ENCODE measurements around the gene RELB.
"Not testable (repeated sequence)": the region's sequence is repeated elsewhere in the genome, so short reads cannot be mapped to it uniquely, and the experiment has no call there.

RELB gene

DNA sequence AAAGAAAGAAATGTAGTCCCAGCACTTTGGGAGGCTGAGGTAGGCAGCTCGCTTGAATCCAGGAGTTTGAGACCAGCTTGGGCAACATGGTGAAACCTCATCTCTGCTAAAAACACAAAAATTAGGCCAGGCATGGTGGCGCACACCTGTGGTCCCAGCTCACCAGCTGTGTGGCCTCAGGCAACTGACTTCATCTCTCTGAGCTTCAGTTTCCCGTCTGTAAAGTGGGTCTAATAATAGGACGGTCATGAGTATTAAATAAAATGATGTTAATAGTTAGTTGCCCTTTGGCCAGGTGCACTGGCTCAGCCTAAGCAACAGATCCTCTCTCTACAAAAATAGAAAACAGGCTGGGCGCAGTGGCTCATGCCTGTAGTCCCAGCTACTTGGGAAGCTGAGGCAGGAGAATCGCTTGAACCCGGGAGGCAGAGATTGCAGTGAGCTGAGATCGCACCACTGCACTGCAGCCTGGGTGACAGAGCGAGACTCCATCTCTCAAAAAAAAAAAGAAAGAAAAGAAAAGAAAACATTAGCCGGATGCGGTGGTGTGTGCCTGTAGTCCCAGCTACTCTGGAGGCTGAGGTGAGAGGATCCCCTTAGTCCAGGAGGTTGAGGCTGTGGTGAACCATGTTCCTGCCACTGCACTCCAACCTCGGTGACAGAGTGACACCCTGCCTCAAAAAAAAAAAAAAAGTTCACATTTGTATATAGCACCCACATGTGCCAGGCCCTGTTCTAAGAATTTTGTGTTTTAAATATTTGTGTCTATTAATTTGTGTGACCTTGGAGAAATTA lies 1.9 kb upstream of the RELB start:
- H3K4me3 Mint-ChIP-seq, H3K36me3 Mint-ChIP-seq, H3K9me3 Mint-ChIP-seq, H3K27me3 Mint-ChIP-seq: not testable (repeated sequence)
- H3K27ac Mint-ChIP-seq, result peak overlapping the region; percentile 71
- H3K4me1 Mint-ChIP-seq, result peaks cover 14% of the 10 kb centered on the region

DNA sequence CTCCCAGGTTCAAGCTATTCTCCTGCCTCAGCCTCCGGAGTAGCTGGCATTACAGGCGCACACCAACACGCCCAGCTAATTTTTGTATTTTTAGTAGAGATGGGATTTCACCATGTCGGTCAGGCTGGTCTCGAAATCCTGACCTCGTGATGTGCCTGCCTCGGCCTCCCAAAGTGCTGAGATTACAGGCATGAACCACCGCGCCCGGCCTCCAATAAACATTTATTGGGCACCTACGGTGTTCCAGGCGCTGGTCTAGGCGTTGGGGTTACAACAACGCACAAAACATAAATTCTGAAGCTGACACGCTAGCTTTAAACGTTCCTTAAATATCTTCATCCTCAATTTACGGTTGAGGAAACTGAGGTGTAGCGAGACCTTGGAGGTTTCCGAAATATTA lies 599 bp upstream of the RELB start:
- not testable (repeated sequence) for H3K36me3 Mint-ChIP-seq, H3K27me3 Mint-ChIP-seq, H3K9me3 Mint-ChIP-seq
- peaks cover 14% of the 10 kb centered on the region for H3K4me1 Mint-ChIP-seq
- H3K27ac Mint-ChIP-seq, result peak overlapping the region; percentile 72
- H3K4me3 Mint-ChIP-seq, result peak overlapping the region; percentile 64

DNA sequence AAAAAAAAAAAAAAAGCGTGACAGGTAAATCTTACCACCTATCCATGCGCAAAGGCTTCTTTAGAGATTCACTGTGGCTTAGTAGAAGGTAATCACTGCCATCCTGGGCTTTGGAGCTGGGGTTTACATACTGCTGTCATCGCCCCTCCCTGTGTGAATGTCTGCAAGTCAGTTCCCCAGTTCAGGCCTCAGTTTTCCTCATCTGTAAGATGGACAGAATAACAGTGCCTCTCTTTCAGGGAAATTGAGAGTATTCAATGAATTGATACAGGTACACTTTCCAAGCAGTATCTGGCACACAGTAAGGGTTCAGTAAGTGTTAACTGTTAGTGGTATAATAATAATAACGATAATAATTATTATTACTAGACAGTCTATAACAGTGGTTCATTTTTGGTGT lies 2.2 kb downstream of the RELB start:
- peak overlapping the region; percentile 55 for H3K4me3 Mint-ChIP-seq
- peaks cover 10% of the 10 kb centered on the region for H3K36me3 Mint-ChIP-seq
- H3K9me3 Mint-ChIP-seq, result no peaks in the 10 kb centered on the region
- H3K4me1 Mint-ChIP-seq, result peaks cover 18% of the 10 kb centered on the region
- no peak overlapping the region for H3K27ac Mint-ChIP-seq
- H3K27me3 Mint-ChIP-seq, result no peaks in the 10 kb centered on the region

DNA sequence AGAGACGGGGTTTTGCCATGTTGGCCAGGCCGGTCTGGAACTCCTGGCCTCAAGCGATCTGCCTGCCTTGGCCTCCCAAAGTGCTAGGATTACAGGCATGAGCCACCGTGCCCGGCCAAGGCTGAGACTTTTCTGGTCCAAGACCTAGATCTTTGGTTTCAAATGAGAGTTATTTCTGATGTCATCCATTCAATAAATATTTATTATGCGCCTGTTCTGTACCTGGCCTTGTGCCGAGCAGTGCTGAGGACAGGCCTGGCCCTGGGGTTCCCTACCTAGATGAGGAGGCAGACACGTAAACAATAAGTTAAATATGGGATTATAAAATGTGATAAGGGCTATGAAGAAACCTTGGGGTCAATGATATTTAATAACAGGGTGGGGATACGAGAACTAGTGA lies 4.5 kb downstream of the RELB start:
- H3K4me1 Mint-ChIP-seq, result peaks cover 13% of the 10 kb centered on the region
- no peaks in the 10 kb centered on the region for H3K27me3 Mint-ChIP-seq
- H3K4me3 Mint-ChIP-seq, result no peak overlapping the region
- peaks cover 15% of the 10 kb centered on the region for H3K36me3 Mint-ChIP-seq
- H3K9me3 Mint-ChIP-seq, result no peaks in the 10 kb centered on the region
- H3K27ac Mint-ChIP-seq, result no peak overlapping the region

DNA sequence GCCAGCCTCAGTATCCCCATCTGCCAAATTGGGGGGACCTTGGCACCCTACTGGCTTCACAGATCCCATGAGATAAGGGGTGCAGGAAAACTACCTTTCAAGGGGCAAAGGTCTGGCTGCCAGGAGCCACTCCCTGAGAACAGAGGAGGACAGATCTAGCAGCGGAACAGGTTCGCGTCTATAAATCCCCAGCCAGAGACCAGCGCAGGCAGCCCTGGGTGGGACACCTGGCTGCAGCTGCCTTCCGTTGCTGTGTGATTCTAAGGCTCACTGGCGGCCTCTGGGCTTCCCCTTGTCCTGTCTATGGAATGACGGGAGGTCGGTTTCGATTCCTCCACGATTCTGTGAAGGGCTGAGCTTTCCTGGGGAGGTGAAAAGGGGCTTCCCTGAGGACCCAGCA lies 7.3 kb downstream of the RELB start:
- H3K4me3 Mint-ChIP-seq, result no peak overlapping the region
- no peaks in the 10 kb centered on the region for H3K9me3 Mint-ChIP-seq
- peaks cover 4% of the 10 kb centered on the region for H3K4me1 Mint-ChIP-seq
- no peak overlapping the region for H3K27ac Mint-ChIP-seq
- H3K36me3 Mint-ChIP-seq, result peaks cover 11% of the 10 kb centered on the region
- H3K27me3 Mint-ChIP-seq, result no peaks in the 10 kb centered on the region

DNA sequence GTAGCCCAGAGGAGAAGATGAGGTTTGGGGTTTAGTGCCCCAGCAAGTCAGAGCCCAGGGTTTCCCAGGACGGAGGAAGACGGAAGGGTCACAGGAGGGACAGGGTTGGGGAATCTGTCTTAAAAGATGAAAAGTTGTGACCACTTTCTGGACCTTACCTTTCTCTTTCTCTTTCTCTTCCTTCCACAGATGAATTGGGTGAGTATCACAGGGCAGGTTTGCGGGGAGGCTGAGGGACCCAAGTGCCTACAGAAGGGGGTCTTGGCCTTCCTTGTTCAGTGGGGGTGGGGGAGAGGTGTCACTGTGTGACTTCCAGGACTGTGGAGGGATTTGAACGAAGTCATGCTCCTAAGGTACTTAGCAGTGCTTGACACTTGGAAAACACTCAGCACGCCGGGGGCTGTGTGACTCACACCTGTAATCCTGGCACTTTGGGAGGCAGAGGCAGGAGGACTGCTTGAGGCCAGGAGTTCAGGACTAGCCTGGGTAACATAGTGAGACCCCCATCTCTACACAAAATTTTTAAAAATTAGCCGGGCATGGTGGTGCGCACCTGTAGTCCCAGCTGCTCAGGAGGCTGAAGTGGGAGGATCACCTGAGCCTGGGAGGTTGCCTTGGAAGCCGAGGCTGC lies 8.5 kb downstream of the RELB start:
- H3K9me3 Mint-ChIP-seq, result no peaks in the 10 kb centered on the region
- H3K4me3 Mint-ChIP-seq, result no peak overlapping the region
- peaks cover 11% of the 10 kb centered on the region for H3K36me3 Mint-ChIP-seq

DNA sequence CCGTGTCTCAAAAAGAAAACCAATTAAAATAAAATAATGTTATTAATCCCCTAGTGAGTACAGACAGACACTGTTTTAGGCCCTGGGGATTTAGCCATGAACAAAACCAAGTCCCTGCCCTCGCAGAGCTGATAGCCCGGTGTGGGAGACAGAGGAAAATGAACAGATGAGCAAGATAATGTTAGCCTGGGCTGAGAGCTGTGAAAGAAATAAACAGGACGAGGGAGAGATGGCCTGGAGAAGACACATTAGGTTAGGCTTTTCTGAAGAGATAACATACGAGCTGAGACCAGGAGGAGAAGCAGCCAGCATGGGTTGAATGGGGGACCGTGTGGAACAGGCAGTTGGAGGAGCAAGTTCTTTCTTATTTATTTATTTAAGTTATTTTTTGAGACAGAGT lies 9.0 kb downstream of the RELB start:
- no peaks in the 10 kb centered on the region for H3K9me3 Mint-ChIP-seq

More for the DNA sequence above, 8.5 kb downstream of the RELB start:
- Mint-ChIP-seq H3K4me1 (peaks cover 4% of the 10 kb centered on the region), H3K27me3 (no peaks in the 10 kb centered on the region), H3K27ac (peak overlapping the region; percentile 6)

DNA sequence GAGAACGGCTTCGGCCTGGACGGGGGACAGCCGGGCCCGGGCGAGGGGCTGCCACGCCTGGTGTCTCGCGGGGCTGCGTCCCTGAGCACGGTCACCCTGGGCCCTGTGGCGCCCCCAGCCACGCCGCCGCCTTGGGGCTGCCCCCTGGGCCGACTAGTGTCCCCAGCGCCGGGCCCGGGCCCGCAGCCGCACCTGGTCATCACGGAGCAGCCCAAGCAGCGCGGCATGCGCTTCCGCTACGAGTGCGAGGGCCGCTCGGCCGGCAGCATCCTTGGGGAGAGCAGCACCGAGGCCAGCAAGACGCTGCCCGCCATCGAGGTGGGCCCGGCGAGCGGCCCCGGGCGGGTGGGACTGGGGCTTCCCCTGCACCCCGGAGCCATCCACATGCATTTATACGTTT lies 10.7 kb downstream of the RELB start:
- H3K27ac Mint-ChIP-seq, result no peak overlapping the region
- H3K9me3 Mint-ChIP-seq, result no peaks in the 10 kb centered on the region
- H3K27me3 Mint-ChIP-seq, result no peaks in the 10 kb centered on the region
- no peak overlapping the region for H3K4me3 Mint-ChIP-seq
- H3K36me3 Mint-ChIP-seq, result peaks cover 7% of the 10 kb centered on the region
- H3K4me1 Mint-ChIP-seq, result peaks cover 9% of the 10 kb centered on the region

More for the DNA sequence above, 9.0 kb downstream of the RELB start:
- Mint-ChIP-seq H3K4me3 (no peak overlapping the region), H3K4me1 (peaks cover 4% of the 10 kb centered on the region), H3K36me3 (peaks cover 11% of the 10 kb centered on the region), H3K27me3 (no peaks in the 10 kb centered on the region), H3K27ac (peak overlapping the region; percentile 53)

DNA sequence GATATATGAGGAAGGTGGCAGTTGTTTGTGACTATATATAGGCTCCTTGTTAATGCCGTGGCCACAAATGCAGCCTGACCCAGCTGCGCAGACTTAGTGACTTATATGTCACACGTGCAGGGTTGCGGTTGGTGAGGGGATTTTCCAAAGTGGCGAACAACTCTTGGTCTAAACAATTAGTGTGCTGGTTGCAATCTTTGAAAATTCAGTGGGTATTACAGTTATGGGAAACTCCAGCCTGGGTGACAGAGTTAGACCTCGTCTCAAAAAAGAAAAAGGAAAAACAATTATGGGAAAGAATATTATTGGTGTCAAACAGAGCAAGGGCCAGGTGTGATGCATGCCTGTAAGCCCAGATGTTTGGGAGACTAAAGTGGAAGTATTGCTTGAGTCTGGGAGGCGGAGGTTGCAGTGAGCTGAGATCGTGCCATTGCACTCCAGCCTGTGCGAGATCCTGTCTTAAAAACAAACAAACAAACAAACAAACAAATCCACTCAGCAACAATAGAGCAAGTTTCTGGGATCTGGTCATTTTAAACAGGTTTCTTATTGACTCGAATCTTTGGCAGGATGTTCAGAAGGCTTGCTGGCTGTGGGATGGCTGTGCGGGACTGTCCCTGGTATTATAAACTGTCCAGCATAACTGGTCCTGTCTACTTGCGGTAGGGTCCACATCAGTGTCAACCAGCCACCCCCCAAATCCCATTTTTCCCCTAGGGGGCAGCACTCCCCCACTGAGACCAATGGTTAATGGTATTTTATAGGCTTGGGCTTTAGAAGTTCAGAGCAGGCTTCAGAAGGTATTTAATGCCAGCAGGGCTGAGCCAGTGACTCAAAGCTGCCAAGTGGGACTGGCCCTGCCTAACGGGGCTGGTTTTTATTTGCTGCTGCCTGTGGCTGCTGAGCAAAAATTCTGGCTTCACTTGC lies 15.4 kb downstream of the RELB start:
- Mint-ChIP-seq H3K9me3 (no peaks in the 10 kb centered on the region), H3K27me3 (no peaks in the 10 kb centered on the region), H3K27ac (peak overlapping the region; percentile 19), H3K4me3 (no peak overlapping the region), H3K4me1 (peaks cover 8% of the 10 kb centered on the region), H3K36me3 (peaks cover 2% of the 10 kb centered on the region)

DNA sequence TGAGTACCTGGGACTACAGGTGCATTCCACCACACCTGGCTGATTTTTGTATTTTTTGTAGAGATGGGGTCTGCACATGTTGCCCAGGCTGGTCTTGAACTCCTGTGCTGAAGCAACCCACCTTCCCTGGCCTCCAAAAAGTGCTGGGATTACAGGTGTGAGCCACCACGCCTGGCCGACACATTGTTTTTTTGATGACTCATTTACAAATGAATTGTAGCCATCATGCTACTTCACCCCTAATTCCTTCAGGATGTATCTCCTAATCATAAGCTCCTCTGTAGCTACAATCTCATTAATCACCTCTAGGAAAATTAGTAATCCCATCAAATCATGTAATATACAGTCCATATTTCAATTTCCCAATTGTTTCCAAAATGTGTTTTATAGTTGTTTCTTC lies 17.9 kb downstream of the RELB start:
- Mint-ChIP-seq H3K27me3 (no peaks in the 10 kb centered on the region), H3K27ac (no peak overlapping the region), H3K4me1 (peaks cover 8% of the 10 kb centered on the region), H3K9me3 (no peaks in the 10 kb centered on the region), H3K4me3 (no peak overlapping the region), H3K36me3 (peaks cover 2% of the 10 kb centered on the region)

DNA sequence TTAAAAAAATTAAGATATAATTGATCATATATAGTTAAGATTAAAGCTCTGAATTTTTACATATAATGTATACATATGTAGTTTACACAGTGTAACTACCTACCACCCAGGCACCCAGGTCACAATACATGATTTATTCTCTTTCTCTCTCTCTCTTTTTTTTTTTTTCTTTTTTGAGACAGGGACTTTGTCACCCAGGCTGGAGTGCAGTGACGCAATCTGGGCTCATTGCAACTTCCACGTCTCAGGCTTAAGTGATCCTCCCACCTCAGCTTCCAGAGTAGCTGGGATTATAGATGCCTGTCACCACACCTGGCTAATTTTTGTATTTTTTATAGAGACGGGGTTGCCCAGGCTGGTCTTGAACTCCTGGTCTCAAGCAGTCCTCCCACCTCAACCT lies 18.8 kb downstream of the RELB start:
- Mint-ChIP-seq H3K27me3 (no peaks in the 10 kb centered on the region), H3K36me3 (peaks cover 2% of the 10 kb centered on the region), H3K27ac (no peak overlapping the region), H3K4me1 (peaks cover 8% of the 10 kb centered on the region), H3K9me3 (no peaks in the 10 kb centered on the region), H3K4me3 (no peak overlapping the region)

DNA sequence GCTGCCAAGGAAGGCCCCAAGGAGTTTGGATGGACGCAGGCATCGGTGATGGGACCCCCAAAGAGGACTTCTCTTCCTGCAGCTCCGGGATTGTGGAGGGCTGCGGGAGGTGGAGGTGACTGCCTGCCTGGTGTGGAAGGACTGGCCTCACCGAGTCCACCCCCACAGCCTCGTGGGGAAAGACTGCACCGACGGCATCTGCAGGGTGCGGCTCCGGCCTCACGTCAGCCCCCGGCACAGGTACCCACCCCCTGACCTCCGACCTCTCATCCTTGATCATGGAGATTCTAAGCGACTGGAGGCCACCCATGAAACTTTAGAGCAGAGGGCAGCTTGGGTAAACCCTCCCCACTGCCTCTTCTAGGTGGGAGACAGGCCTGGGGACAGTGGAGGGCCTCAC lies 20.7 kb downstream of the RELB start:
- H3K4me3 Mint-ChIP-seq, result no peak overlapping the region
- H3K36me3 Mint-ChIP-seq, result peaks cover 3% of the 10 kb centered on the region
- no peak overlapping the region for H3K27ac Mint-ChIP-seq
- peaks cover under 1% of the 10 kb centered on the region for H3K4me1 Mint-ChIP-seq
- no peaks in the 10 kb centered on the region for H3K27me3 Mint-ChIP-seq
- H3K9me3 Mint-ChIP-seq, result no peaks in the 10 kb centered on the region

DNA sequence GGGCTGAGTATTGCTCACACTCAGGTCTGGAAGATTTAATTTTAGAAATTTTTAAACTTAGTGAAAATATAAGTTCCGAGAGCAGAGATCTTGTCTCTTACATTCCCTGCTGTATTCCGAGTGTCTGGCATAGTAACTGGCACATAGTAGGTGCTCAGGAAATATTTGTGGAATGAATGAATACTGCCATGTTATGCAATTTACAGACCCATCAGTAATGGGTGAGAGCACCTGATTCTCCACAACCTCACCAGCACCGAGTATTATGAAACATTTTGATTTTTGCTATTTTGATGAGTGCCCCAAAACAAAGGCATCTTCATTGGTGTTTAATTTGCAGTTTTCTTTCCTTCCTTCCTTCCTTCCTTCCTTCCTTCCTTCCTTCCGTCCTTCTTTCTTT lies 21.8 kb downstream of the RELB start:
- no peaks in the 10 kb centered on the region for H3K9me3 Mint-ChIP-seq
- no peaks in the 10 kb centered on the region for H3K27me3 Mint-ChIP-seq
- no peaks in the 10 kb centered on the region for H3K4me1 Mint-ChIP-seq
- peak overlapping the region; percentile 65 for H3K27ac Mint-ChIP-seq
- H3K36me3 Mint-ChIP-seq, result peaks cover 3% of the 10 kb centered on the region
- H3K4me3 Mint-ChIP-seq, result no peak overlapping the region

DNA sequence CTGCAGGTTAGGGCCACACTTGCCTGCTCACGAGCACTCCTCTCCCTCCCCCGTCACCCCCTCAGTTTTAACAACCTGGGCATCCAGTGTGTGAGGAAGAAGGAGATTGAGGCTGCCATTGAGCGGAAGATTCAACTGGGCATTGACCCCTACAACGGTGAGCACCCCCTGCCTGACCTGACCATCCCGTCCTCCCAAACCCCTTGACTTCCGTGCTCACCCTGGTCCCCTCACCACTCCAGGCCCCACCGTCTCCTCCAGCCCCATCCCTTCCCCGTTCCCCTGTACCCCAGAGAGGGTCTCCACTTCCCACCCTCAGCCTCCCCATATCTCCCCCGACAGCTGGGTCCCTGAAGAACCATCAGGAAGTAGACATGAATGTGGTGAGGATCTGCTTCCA lies 24.0 kb downstream of the RELB start:
- H3K4me3 Mint-ChIP-seq, result no peak overlapping the region
- peaks cover 3% of the 10 kb centered on the region for H3K36me3 Mint-ChIP-seq
- no peaks in the 10 kb centered on the region for H3K4me1 Mint-ChIP-seq
- H3K27ac Mint-ChIP-seq, result no peak overlapping the region
- no peaks in the 10 kb centered on the region for H3K9me3 Mint-ChIP-seq
- no peaks in the 10 kb centered on the region for H3K27me3 Mint-ChIP-seq

DNA sequence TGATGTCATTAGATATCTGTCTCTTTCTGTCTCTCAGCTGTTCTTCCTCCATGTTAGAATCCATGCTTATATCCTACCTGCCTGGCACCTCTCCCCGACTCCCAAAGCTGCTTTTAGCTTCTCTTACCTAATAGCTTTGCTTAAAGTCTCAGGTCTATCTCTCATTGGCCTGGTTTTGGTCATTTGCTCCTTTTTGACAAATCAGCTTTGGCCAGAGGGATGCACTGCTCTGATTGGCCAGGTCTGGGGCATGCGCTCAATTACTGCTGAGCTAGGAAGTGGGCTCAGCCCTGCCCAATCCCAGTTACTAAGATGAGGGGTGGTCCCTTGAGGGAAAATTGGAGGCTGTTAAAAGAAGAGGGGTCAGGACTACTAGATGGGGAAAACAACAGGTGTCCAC lies 26.1 kb downstream of the RELB start:
- Mint-ChIP-seq H3K4me3 (no peak overlapping the region), H3K27ac (no peak overlapping the region)

DNA sequence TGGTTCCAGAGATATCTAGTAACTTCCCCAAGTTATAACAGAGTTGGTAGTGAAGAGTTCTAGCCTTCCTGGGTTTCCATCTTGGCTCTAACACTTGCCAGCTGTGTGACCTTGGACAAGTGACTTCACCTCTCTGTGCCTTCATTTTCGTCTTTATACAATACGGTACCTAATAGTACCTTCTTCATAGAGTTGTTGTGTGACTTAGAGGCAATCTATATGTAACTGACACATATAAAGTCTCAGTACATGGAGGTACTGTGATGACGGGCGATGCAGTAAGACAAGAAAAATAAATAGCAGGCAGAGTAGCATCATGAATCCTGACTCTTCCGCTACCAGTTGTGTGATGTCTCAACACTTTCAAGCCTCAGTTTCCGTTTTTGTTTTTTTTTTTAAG lies 29.6 kb downstream of the RELB start:
- Mint-ChIP-seq H3K36me3 (peaks cover 14% of the 10 kb centered on the region), H3K27me3 (no peaks in the 10 kb centered on the region), H3K4me1 (no peaks in the 10 kb centered on the region), H3K9me3 (no peaks in the 10 kb centered on the region), H3K4me3 (no peak overlapping the region), H3K27ac (no peak overlapping the region)

More for the DNA sequence above, 26.1 kb downstream of the RELB start:
- no peaks in the 10 kb centered on the region for H3K27me3 Mint-ChIP-seq
- peaks cover 6% of the 10 kb centered on the region for H3K36me3 Mint-ChIP-seq
- H3K4me1 Mint-ChIP-seq, result no peaks in the 10 kb centered on the region
- no peaks in the 10 kb centered on the region for H3K9me3 Mint-ChIP-seq
